ENCODE data around the gene LEKR1.

DNA sequence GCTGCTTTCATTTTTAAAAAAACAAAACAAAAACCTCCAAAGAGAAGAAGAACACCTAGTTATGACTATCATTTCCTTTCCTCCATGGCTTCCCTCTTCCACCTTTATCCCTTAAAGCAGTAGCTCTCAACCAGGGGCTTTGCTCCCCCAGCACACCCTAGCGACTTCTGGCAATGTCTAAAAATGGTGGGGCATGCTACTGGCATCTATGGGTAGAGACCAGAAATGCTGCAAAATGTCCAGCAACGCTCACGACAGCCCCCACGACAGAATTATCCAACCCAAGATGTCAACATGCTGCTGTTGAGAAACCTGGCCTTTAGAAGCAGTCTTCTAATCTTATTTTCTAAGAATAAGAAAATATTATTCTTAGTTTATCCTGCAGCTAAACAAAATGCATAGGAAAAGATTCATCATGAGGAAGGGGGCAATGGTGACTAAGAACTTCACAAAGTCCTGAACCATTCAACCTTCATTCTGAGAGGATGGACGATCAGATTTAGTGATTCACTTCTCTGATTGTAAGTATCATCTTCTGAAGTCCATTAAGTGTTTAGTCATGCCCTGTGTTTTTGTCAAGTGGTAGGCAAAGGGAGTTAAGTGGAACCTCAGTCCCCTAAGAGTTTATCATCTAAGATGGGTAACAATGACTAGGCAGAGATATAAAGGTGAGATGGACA is 252.1 kb downstream of the LEKR1 start:
- TF ChIP-seq, protein P1, sequence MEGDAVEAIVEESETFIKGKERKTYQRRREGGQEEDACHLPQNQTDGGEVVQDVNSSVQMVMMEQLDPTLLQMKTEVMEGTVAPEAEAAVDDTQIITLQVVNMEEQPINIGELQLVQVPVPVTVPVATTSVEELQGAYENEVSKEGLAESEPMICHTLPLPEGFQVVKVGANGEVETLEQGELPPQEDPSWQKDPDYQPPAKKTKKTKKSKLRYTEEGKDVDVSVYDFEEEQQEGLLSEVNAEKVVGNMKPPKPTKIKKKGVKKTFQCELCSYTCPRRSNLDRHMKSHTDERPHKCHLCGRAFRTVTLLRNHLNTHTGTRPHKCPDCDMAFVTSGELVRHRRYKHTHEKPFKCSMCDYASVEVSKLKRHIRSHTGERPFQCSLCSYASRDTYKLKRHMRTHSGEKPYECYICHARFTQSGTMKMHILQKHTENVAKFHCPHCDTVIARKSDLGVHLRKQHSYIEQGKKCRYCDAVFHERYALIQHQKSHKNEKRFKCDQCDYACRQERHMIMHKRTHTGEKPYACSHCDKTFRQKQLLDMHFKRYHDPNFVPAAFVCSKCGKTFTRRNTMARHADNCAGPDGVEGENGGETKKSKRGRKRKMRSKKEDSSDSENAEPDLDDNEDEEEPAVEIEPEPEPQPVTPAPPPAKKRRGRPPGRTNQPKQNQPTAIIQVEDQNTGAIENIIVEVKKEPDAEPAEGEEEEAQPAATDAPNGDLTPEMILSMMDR (IDR thresholded peaks at IDR 0.05) = no peak
- no peak for TF ChIP-seq POLR2A (IDR thresholded peaks at IDR 0.05)
